GM12875 (cell line): ENCODE data around the gene IGSF10.

Source experiments
- H3K4me3 ChIP-seq: one replicate; pipeline ENCODE4 v1.5.1; 2011; ENCODE audit warnings: low read depth, low read length, control low read depth
- CTCF ChIP-seq: IDR thresholded peaks from 2 replicates; pipeline ENCODE4 v1.5.1; 2011; ENCODE audit warnings: low read depth, mild to moderate bottlenecking, control low read depth, inconsistent platforms, low read length, moderate library complexity, borderline replicate concordance; ENCODE audit not compliant: insufficient read depth

The IGSF10 gene

GRCh38 chr3:151432616-151433372 lies 28.1 kb downstream of the IGSF10 start:
- no peak overlapping the region for H3K4me3 ChIP-seq
- no peak for TF ChIP-seq CTCF

GRCh38 chr3:151431940-151432339 lies 28.9 kb downstream of the IGSF10 start:
- H3K4me3 ChIP-seq = no peak overlapping the region
- no peak for TF ChIP-seq CTCF

- H3K4me3 ChIP-seq = no peak overlapping the region
- TF ChIP-seq CTCF = no peak
Observed at GRCh38 chr3:151430821-151431484, 29.9 kb downstream of the IGSF10 start.

GRCh38 chr3:151428386-151428785 lies 32.5 kb downstream of the IGSF10 start:
- TF ChIP-seq CTCF = no peak
- H3K4me3 ChIP-seq = no peak overlapping the region

GRCh38 chr3:151426341-151426657 lies 34.6 kb downstream of the IGSF10 start:
- TF ChIP-seq CTCF = peak; percentile 35; the same call in 1 of the 2 replicates

GRCh38 chr3:151425627-151426340 lies 35.1 kb downstream of the IGSF10 start:
- no peak for TF ChIP-seq CTCF
- H3K4me3 ChIP-seq = no peak overlapping the region

More at GRCh38 chr3:151426341-151426657, 34.6 kb downstream of the IGSF10 start:
- H3K4me3 ChIP-seq = no peak overlapping the region
